Stimulated activated CD8-positive, alpha-beta memory T cell treated with anti-CD3 and anti-CD28 coated beads, Interleukin-2, amount 100 ng/mL, for 1 hour (primary cell): ENCODE measurements around the gene AK3.
"Not testable (repeated sequence)": the region's sequence is repeated elsewhere in the genome, so short reads cannot be mapped to it uniquely, and the experiment has no call there.

Source experiments
- DNase-seq, 2 donors: peaks; one replicate each; pipeline ENCODE4 v3.0.0-alpha.2; 2020; ENCODE audit warnings: low read depth in 2 of 2

The AK3 gene

DNA sequence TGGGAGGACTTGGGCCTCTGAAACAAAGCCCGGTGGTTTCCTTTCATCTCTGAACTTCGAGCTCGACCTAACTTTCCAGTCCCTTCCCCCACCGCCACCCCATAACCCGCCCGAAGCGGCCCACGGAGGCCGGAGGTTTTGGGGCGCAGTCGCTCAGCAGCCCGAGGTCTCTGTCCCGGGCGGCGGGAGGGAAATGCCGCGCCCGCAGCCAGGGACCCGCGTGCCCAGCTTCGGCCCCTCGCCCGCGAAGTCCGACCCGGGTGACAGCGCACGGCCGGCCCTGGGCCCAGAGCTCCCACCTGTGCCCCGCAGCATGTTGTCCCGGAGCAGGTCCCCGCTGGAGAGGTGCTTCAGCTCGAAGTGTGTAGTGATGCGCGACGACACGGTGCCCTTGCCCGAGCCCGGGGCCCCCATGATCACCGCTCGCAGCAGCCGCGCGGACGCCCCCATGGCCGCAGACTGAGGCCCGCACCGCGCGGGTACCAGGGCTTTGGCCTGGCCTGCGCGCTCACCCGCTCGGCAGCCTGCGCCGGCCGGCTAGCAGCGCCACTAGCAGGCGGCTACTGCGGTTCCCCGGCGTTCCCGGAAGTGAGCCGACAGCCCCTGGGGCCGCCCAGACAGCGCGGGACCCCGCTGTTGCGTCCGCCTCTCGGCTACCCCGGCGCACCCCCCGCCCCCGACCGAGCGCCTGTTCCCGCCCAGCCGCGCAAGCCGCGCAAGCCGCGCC, at the start of gene AK3:
AK3 (minus strand) TSS at position 565 of the 727 bp plus-strand sequence; CDS start at position 450, 115 bp downstream.
- peak; percentile 74 to 78 for DNase-seq

DNA sequence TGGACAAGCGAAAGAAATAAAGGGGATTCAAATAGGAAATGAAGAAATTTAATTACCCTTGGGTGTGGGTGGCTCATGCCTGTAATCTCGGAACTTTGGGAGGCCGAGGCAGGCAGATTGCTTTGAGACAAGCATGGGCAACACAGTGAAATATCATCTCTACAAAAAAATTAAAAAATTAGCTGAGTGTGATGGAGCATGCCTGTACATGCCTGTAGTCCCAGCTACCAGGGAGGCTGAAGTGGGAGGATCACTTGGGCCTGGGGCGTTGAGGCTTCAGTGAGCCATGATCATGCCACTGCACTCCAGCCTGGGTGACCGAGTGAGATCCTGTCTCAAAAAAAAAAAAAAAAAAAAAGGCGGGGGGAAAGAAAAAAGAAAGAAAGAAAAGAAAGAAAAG, 47.7 kb upstream of the AK3 start:
- no peak for DNase-seq

DNA sequence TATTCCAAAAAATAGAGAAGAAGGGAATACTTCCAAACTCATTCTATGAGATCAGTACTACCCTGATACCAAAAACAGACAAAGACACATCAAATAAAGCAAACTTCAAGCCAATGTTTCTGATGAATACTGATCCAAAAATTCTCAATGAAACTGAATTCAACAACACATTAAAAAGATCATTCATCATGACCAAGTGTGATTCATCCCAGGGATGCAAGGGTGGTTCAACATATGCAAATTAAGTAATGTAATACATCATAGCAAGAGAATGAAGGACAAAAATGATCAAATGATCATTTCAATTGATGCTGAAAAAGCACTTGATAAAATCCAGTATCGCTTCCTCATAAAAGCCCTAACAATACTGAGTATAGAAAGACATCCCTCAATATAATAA, 46.9 kb upstream of the AK3 start:
- no peak for DNase-seq

DNA sequence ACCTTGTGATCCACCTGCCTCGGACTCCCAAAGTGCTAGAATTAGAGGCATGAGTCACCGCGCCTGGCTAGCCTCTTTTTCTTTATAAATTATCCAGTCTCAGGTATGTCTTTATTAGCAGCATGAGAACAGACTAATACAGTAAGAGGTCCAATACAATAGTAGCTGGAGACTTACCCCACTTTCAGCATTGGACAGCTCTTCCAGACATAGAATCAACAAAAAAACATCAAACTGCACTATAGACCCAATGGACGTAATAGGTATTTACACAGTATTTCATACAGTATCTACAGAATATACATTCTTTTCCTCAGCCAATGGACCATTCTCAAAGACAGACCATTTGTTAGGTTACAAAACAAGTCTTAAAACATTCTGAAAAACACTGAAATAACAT, 45.6 kb upstream of the AK3 start:
- no peak for DNase-seq

DNA sequence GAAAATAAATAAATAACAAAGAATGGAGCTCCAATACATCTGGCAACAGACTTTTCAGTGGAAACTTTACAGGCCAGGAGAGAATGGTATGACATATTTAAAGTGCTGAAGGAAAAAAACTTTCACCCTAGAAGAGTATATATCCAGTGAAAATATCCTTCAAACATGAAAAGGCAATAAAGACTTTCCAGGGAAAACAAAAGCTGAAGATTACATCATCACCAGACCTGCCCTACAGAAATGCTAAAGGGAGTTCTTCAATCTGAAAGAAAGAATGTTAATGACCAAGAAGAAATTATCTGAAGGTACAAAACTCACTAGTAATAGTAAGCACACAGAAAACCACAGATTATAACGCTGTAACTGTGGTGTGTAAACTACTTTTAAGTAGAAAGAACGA, 43.4 kb upstream of the AK3 start:
- DNase-seq = no peak

DNA sequence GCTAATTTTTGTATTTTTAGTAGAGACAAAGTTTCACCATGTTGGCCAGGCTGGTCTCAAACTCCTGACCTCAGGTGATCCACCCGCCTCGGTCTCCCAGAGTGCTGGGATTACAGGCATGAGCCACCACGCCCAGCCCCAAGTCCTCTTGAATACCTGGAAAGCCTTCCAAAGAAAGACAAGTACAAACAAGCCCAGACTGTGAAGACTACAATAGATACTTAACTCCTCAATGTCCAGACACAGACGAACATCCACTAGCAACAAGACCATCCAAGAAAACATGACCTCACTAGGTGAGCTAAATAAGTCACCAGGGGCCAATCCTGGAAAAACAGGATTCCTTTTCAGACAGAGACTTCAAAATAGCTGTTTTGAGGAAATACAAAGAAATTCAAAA, 42.2 kb upstream of the AK3 start:
- DNase-seq = not testable (repeated sequence)

DNA sequence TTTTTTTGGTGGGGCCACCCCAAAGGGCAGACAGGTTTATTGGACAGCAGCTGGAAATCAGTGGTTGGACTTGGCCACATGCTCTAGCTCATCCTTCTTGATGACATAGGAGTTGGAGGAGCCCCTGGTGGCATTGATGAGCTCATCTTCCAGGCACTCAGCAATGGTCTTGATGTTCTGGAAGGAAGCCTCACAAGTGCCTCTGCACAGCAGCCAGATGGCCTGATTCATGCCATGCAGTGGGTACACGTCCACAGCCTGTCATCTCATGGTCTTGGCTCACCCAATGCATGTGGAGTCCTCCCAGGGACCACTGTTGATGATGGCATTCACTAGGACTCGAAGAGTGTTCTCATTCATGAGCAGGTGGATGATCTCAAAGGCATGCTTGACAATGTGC, 40.4 kb upstream of the AK3 start:
- no peak for DNase-seq

DNA sequence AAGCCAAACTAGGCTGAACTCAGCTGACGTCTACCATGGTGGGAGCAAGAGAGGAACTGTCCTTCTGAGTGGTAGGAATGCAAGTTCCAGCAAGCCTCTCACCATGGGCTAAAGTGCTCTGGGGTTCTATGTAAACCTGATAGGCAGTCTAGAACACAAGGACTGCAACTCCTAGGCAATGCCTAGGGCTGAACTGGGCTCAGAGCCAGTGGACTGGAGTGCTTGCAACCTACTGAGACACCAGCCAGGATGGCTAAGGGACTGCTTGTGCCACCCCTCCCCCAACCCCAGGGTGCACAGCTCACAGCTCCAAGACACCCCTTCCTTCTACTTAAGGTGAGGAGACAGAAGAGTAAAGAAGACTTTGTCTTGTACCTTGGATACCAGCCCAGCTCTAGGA, 39.6 kb upstream of the AK3 start:
- no peak for DNase-seq

DNA sequence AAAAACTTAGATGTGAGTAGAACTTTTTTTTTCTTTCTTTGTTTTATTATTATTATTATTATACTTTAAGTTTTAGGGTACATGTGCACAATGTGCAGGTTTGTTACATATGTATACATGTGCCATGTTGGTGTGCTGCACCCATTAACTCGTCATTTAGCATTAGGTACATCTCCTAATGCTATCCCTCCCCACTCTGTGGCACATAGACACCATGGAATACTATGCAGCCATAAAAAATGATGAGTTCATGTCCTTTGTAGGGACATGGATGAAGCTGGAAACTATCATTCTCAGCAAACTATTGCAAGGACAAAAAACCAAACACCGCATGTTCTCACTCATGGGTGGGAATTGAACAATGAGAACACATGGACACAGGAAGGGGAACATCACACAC, 34.0 kb upstream of the AK3 start:
- not testable (repeated sequence) for DNase-seq

DNA sequence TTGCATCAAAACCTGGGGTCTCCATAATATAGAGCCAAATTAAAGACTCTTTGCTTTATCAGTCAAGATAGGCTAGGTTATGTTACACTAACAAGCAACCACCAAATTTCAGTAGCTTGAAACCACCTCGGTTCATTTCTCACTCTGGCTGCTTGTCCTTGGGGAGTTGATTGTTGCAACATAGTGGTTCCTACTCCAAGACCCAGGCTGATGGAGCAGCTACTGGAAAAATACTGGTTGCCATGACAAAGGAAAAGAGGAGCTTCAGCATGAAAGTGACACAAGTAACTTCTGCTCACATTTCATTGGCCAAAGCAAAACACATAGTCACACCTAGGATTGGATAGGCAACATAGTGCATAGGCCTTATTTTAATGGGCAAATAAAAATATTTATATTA, 33.2 kb upstream of the AK3 start:
- DNase-seq = no peak

DNA sequence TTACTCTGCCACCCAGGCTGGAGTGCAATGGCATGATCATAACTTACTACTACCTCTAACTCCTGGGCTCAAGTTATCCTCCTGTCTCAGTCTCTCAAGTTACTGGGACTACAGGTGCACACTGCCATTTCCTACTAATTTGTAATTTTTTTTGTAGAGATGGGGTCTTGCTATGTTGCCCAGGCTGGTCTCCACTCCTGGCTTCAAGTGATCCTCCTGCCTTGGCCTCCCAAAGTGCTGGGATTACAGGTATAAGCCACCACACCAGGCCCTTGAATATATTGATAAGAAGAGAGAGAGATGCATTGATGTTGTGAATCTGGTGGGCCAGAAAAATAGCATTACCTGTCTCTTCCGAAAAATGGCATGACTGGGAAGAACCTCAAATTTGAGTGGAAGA, 30.8 kb upstream of the AK3 start:
- DNase-seq = no peak

DNA sequence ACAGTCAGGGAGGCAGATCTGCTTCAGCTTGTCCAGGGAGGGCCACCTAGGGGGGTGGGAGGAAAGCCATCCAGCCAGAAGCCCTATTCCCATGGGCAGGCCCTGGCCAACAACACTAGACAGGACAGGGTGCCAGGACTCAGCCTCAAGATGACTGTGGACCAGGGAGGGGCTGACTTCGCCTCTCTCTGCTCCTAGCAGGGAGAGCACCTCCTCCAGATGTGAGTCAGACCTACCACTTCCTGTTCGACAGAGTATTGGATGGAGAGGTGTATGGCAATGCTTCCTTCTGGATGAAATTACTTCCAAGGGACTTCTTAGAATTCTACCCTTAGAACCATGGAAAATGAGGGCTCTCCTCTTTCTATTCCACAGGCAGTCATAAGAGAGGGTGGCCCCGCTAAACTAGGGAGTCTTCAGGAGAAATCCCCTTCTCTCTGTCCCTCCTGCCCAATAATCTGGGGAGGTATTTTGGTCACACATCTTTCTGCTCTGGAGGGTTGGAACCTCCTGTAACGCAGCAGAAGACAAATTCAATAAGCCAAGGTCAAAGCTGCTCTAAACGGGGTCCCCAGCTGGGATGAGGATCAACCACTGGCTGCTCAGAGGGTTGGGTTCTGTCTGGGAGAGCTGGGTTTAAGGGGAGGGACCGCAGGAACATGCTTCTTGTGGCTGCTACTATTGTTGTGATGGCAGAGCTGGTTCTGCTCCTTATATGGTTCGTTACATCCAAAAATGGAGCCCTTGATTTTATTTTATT, 28.5 kb upstream of the AK3 start:
- no peak for DNase-seq

DNA sequence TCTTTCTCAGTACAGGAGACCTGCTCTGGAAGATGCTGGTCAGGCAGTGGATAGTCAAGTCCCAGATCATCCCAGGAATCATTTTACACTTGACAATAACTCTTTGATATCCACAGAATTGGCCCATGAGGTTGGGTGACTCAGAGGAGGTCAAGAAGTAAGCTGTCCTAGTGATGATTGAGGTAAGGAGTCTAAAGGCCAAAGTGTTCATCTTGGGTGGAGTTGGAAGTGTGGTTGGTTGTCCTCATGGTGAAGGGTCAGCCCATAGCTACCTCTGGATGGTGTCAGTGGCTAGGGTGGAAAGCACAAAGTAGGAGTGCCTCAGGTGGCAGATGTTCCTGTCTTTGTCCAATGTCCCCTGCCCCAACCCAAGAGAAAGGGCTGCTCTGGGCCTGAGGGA, 27.7 kb upstream of the AK3 start:
- no peak for DNase-seq

DNA sequence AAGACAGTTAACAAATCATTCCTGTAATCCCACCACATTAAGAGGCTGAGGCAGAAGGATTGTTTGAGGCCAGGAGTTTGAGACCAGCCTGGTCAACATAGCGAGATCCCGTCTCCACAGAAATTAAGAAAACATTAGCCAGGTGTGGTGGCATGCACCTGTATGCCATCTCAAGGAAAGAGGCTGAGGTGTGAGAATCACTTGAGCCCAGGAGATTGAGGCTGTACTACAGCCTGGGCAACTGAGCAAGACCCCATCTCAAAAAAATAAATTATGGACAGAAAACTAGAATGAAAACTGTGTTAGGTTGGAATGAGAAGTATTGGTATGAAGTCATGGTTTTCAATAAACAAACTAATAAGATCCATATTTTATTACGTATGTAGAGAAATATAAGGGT, 23.0 kb upstream of the AK3 start:
- DNase-seq = no peak

DNA sequence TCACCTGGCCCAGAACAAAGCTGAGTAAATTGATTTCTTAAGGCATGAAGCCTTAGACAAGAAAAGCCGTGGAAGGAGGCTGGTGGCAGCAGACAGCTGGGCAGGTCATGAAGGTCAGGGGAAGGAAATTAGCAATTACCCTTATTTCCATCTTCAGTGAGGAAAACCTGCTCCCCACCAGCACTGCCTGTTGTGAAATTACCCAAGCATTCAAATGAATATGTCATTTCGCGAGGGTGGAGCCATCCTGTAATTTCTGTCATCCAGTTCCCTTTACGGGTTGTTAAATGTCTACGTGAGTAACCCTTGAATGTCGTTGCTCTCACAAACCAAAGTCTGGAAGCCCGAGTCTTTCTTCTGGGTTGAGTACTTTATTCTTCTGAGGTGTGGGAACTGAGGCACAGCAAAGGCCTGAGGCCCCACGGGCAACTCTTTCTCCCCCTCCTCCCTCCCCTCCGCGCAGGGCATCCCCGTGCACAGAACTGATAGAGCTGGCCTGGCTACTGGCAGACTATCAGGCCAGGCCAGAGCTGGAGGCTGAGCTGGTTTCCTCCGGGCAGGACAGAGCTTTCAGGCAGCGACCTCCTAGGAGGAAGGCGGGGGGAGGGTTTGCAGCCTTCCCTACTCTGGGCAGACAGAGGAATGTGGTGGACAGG, 22.0 kb upstream of the AK3 start:
- DNase-seq = no peak

DNA sequence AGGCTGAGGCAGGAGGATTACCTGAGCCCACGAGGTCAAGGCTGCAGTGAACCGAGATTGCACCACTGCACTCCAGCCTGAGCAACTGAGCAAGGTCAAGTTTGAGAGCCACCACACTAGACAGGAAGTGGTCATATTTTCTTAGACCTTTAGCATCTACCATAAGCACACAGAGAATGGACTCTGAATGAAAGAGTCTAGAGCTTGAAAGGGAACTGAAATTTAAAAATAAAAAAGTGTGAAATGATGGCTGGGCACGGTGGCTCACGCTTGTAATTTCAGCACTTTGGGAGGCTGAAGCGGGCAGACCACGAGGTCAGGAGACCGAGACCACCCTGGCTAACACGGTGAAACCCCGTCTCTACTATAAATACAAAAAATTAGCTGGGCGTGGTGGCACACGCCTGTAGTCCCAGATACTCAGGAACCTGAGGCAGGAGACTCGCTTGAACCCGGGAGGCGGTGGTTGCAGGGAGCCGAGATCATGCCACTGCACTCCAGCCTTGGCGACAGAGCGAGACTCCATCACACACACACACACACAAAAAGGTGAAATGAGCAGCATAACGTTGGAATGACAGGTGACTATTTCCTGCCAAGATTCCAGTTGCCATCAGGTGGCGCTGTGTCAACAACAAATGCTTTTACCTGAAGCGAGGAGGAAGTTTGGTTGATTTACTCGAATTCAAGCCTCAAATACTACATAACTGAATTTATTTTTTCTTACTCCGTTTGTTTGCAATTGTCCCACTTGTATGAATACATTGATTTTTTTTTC, 21.3 kb upstream of the AK3 start:
- peak; percentile 55 to 66 for DNase-seq

DNA sequence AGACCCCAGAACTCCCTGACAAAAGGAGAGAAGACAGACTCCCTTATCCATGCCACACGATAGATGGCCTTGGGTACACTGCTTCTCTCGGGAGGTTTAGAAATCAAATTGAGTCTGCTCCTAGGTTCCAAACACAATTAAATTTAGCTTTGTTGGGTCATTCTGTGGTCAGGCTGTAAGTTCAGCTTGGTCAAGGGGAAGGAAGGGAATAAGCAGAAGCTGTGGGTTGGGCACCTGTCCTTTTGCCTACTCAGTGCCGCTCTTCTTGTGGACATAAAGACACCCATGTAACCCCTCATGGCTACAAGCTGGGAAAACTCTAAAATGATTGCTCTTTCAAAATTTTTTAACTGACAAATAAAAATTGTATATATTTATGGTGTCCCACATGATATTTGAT, 19.1 kb upstream of the AK3 start:
- DNase-seq = no peak

DNA sequence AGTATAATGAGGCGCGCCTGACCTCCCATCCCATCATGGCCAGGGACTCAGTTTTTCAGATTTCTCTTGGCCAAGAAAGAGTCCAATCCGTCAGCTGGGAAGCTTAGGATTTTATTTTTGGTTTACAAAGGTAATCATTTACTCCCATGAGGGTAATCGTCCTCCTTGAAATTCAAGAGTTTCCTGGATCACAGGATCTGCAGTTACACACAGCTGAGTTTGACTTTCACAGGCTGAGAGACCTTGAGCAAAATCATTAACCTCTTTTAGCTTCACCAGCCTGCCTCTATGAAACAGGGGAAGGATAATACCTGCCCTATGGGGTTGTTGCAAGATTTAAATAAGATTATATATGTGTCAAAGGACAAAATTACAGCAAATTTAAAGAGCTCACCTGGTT, 15.4 kb upstream of the AK3 start:
- no peak for DNase-seq

DNA sequence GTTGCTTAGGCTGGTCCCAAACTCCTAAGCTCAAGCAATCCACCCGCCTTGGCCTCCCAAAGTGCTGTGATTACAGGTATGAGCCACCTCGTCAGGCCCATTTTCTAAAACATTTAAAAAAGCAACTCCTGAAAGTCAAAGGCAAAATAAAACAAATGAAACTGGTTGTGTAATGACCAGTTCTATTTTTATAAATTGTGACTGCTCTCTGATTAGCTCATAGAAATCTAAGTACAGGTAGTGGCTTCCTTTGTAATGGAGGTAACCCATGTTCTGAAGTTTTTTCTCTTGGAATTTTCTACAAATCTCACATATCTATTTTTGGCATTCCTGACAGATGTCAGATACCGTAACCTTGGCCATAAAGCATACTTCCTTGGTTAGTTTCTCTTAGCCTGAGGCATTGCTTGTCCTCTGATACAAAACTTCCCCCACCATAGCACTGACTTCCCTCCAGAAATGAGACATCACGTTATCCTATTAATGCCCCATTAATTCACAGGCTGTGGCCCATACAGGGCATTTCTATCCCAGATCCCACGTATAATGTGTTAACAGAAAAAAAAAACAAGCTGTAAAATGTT, 14.1 kb upstream of the AK3 start:
- DNase-seq = no peak

DNA sequence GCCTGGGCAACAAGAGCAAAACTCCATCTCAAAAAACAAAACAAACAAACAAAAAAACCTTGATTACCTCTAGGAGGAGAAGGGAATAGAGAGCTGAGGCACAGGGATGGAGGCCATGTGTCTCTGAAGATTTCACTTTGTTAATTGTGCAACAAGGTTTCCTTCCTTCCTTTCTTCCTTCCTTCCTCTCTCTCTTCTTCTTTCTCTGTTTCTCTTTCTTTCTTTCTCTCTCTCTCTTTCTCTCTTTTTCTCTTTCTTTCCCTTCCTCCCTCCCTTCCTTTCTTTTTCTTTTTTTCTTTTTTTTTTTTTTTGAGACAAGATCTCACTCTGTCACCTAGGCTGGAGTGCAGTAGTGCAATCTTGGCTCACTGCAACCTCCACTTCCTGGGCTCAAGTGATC, 13.5 kb upstream of the AK3 start:
- DNase-seq = not testable (repeated sequence)

DNA sequence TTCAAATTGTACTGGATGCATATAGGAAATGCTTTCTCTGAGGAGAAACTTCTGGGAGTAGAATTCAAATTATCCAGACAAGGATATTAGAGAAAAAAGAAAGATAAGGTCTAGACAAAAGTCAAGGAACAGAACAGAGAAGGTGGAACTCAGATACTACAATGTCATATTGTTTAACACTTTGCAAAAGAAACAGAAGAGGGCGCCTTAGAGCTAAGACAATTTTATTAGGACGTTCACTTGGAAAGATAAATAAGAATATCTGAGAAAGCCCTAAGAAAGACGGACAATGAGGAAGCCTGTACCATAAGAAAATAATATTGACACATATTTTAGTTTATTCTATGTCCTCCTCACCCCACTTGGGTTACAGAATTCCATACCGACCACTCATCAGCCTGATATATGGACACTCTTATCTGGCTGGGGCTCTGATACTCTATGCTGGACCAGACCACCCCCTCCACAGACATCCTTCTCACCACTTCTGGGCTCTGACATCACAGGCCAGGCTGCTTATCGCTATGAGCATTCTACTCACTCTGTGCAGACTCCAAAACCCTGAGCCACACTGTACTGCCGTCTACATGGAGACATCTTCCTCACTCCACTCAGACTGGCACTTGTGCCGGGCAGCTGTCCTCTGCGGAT, 9.1 kb upstream of the AK3 start:
- DNase-seq = no peak
